ENCODE data around the gene GIPR.
"Not testable (repeated sequence)": the region's sequence is repeated elsewhere in the genome, so short reads cannot be mapped to it uniquely, and the experiment has no call there.

Gene GIPR

DNA sequence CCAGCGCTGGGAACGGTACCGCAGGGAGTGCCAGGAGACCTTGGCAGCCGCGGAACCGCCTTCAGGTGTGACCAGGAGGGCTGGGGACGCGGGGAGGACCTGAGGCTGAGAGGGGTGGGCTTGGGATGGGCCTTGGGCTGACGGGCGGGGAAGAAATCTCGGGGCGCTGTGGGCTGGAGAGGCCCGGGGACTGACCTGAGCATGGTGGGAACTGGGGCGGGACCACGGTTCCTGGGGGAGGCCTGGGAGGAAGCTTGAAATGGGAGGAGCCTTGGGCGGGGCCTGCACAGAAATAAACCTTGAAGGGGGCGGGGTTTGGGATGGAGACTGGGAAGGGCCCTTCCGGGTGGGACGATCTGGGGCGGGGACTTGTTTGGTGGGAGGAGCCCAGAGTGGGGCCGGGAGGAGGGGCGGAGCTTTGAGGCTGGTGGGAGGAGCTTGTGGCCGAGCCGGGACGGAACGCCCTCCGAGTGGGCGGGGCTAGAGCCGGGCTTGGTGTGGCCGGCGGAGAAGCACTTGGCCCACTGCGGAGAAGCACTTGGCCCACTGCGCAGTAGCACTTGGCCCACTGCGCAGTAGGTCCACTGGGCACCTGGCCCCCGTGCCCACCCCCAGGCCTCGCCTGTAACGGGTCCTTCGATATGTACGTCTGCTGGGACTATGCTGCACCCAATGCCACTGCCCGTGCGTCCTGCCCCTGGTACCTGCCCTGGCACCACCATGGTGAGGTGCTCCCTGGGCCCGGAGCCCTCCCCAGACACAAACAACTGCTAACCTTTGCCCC lies 2.8 kb downstream of the GIPR start:
- Mint-ChIP-seq H3K36me3 (no peaks in the 10 kb centered on the region), H3K27ac (no peak overlapping the region), H3K9me3 (no peaks in the 10 kb centered on the region), H3K4me3 (peak overlapping the region; percentile 44), H3K27me3 (peaks cover 4% of the 10 kb centered on the region), H3K4me1 (peaks cover 36% of the 10 kb centered on the region)

DNA sequence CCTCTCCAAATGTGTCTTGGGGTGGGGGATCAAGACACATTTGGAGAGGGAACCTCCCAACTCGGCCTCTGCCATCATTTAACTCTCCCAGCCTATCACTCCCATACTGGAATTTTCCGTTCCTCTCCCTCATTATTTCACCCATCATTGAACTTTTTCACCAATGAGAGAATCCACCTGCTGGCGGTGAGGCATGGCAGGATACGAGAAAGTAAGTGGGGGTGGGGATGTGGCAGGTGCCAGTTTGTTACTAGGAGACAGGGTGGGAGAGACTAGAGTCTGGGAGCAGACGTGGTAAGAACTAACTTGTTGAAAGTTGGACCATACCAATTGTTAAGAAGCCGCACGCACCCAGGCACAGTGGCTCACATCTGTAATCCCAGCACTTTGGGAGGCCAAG lies 6.9 kb downstream of the GIPR start:
- Mint-ChIP-seq H3K4me1 (peaks cover 27% of the 10 kb centered on the region), H3K4me3 (no peak overlapping the region), H3K36me3 (no peaks in the 10 kb centered on the region), H3K27ac (no peak overlapping the region), H3K9me3 (no peaks in the 10 kb centered on the region), H3K27me3 (peaks cover 3% of the 10 kb centered on the region)

DNA sequence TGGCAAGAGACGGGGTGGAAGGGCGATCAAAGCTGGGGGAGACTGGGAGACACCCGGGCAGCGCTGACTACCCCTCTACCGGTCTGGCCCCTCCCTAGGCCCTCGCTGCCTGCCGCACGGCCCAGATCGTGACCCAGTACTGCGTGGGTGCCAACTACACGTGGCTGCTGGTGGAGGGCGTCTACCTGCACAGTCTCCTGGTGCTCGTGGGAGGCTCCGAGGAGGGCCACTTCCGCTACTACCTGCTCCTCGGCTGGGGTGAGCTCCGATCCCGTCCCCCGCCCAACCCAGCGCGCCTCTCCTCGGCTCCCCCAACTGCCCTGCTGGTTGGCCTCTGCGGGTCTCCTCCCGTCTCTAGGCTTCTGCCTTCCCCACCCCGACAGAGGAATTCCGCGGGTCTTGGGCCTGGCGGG lies 8.8 kb downstream of the GIPR start:
- no peaks in the 10 kb centered on the region for H3K9me3 Mint-ChIP-seq
- H3K27me3 Mint-ChIP-seq = no peaks in the 10 kb centered on the region
- peak overlapping the region; percentile 72 for H3K27ac Mint-ChIP-seq
- peaks cover 18% of the 10 kb centered on the region for H3K4me1 Mint-ChIP-seq
- peak overlapping the region; percentile 76 for H3K4me3 Mint-ChIP-seq
- H3K36me3 Mint-ChIP-seq = no peaks in the 10 kb centered on the region

- H3K36me3 Mint-ChIP-seq = no peaks in the 10 kb centered on the region
- no peaks in the 10 kb centered on the region for H3K27me3 Mint-ChIP-seq
- H3K4me3 Mint-ChIP-seq = peak overlapping the region; percentile 89
- H3K27ac Mint-ChIP-seq = peak overlapping the region; percentile 79
- peaks cover 21% of the 10 kb centered on the region for H3K4me1 Mint-ChIP-seq
- H3K9me3 Mint-ChIP-seq = no peaks in the 10 kb centered on the region
These were observed 9.6 kb downstream of the GIPR start for GRCh38 chr19:45677351-45678230.

GRCh38 chr19:45681391-45682015 lies 13.5 kb downstream of the GIPR start:
- Mint-ChIP-seq H3K4me1 (peaks cover 19% of the 10 kb centered on the region), H3K27me3 (no peaks in the 10 kb centered on the region), H3K36me3 (peaks cover 2% of the 10 kb centered on the region), H3K9me3 (no peaks in the 10 kb centered on the region), H3K4me3 (peak overlapping the region; percentile 79), H3K27ac (peak overlapping the region; percentile 23)

GRCh38 chr19:45682117-45682516 lies 14.1 kb downstream of the GIPR start:
- H3K36me3 Mint-ChIP-seq = peaks cover 3% of the 10 kb centered on the region
- H3K27me3 Mint-ChIP-seq = no peaks in the 10 kb centered on the region
- H3K4me3 Mint-ChIP-seq = peak overlapping the region; percentile 59
- H3K4me1 Mint-ChIP-seq = peaks cover 18% of the 10 kb centered on the region
- no peak overlapping the region for H3K27ac Mint-ChIP-seq
- H3K9me3 Mint-ChIP-seq = no peaks in the 10 kb centered on the region

- Mint-ChIP-seq H3K27ac (no peak overlapping the region), H3K4me3 (no peak overlapping the region), H3K27me3 (no peaks in the 10 kb centered on the region), H3K36me3 (peaks cover 3% of the 10 kb centered on the region), H3K4me1 (peaks cover 12% of the 10 kb centered on the region), H3K9me3 (no peaks in the 10 kb centered on the region)
These were observed 14.9 kb downstream of the GIPR start for GRCh38 chr19:45682908-45683307.

GRCh38 chr19:45685045-45685444 lies 17.0 kb downstream of the GIPR start:
- not testable (repeated sequence) for H3K27me3 Mint-ChIP-seq, H3K27ac Mint-ChIP-seq, H3K4me3 Mint-ChIP-seq, H3K9me3 Mint-ChIP-seq, H3K36me3 Mint-ChIP-seq
- H3K4me1 Mint-ChIP-seq = peaks cover 17% of the 10 kb centered on the region

- Mint-ChIP-seq H3K36me3 (peaks cover 9% of the 10 kb centered on the region), H3K9me3 (no peaks in the 10 kb centered on the region), H3K4me3 (no peak overlapping the region), H3K27me3 (no peaks in the 10 kb centered on the region), H3K4me1 (peaks cover 22% of the 10 kb centered on the region), H3K27ac (no peak overlapping the region)
These were observed 19.6 kb downstream of the GIPR start for GRCh38 chr19:45687599-45687998.

DNA sequence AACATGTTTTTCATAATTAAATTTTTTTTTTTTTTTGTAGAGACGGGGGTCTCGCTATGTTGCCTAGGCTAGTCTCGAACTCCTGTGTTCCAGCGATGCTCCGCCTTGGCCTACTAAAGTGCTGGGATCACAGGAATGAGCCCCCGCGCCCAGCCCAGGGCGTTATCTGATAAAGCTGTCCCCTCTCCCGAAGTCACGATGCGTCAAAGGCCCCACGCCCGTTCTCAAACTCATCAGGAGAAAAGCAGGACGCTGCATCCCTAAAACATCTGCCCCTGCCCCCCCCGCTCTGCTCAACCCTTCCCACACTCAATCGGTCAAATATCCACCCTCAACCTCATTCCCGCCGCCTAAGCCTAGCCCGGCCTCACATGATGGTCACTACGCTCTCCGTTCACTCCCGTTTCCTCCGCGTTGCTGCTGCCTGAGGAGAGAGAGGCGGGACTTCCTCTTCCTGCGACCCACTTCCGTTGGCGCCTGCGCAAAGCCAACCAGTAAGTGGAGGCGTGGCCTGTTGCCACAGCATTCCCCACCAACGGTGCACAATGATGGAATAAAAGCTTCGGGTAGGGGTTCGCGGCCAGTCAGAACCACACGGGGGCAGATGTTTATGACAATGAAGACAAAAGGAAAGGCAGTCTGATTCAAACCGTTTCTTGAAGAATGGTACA lies 23.6 kb downstream of the GIPR start, which contains the start of gene SNRPD2:
TSS of gene SNRPD2 (minus strand) at position 438 of the 671 bp plus-strand sequence. CDS start at position 373, 65 bp downstream.
- H3K36me3 Mint-ChIP-seq = peaks cover 12% of the 10 kb centered on the region
- no peaks in the 10 kb centered on the region for H3K27me3 Mint-ChIP-seq
- H3K4me1 Mint-ChIP-seq = peaks cover 24% of the 10 kb centered on the region

GRCh38 chr19:45692187-45693105 lies 24.4 kb downstream of the GIPR start, which contains the start of gene QPCTL:
Gene QPCTL (plus strand): TSS chr19:45692666. CDS start chr19:45692704, 38 bp downstream.
- peak within 1 kb of the TSS; percentile 94 for H3K4me3 Mint-ChIP-seq
- no peaks in the 10 kb centered on the region for H3K27me3 Mint-ChIP-seq
- peaks cover 12% of the 10 kb centered on the region for H3K36me3 Mint-ChIP-seq
- H3K27ac Mint-ChIP-seq = peak within 1 kb of the TSS; percentile 99
- peaks cover 25% of the 10 kb centered on the region for H3K4me1 Mint-ChIP-seq
- no peaks in the 10 kb centered on the region for H3K9me3 Mint-ChIP-seq

More for the DNA sequence above, 23.6 kb downstream of the GIPR start, which contains the start of gene SNRPD2:
- peak within 1 kb of the TSS; percentile 94 for H3K4me3 Mint-ChIP-seq
- H3K27ac Mint-ChIP-seq = peak within 1 kb of the TSS; percentile 99
- H3K9me3 Mint-ChIP-seq = no peaks in the 10 kb centered on the region

DNA sequence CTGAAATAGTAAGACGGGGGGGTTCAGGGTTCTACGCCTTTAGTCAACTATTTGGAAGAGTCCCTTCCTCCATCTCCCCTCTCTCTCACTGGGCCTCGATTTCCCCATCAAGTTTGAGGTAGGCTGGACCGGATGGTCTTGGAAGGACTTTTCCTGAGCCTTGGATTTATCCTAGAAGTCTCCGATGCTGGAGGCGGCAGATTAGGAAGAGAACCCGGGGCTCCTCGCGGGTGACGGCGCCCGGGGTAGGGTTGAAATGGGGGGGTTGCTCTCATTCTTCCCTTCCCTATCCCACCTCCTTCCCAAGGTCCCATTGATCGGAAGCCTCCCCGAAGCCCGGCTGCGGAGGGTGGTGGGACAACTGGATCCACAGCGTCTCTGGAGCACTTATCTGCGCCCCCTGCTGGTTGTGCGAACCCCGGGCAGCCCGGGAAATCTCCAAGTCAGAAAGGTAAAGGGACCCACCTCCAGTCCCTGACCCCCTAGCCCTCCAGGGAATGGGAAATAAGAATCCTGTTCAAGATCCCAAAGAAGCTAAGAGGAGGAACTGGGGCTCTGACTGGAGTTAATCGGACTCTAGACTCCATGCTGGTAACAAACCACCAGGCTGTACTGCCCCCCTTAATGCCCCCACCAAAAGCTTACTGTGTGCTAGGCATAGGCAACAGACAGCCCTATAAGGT lies 25.2 kb downstream of the GIPR start:
- Mint-ChIP-seq H3K4me1 (peaks cover 30% of the 10 kb centered on the region), H3K36me3 (peaks cover 14% of the 10 kb centered on the region), H3K27ac (peak overlapping the region; percentile 92), H3K4me3 (peak overlapping the region; percentile 94), H3K9me3 (no peaks in the 10 kb centered on the region), H3K27me3 (no peaks in the 10 kb centered on the region)

- no peak overlapping the region for H3K4me3 Mint-ChIP-seq
- peaks cover 6% of the 10 kb centered on the region for H3K4me1 Mint-ChIP-seq
- peaks cover 8% of the 10 kb centered on the region for H3K36me3 Mint-ChIP-seq
- no peaks in the 10 kb centered on the region for H3K9me3 Mint-ChIP-seq
- no peak overlapping the region for H3K27ac Mint-ChIP-seq
- H3K27me3 Mint-ChIP-seq = no peaks in the 10 kb centered on the region
These were observed 33.7 kb downstream of the GIPR start for GRCh38 chr19:45701676-45702075.

GRCh38 chr19:45705115-45705514 lies 37.1 kb downstream of the GIPR start:
- Mint-ChIP-seq H3K9me3 (no peaks in the 10 kb centered on the region), H3K36me3 (peaks cover 4% of the 10 kb centered on the region), H3K27me3 (no peaks in the 10 kb centered on the region), H3K4me3 (no peak overlapping the region), H3K27ac (no peak overlapping the region), H3K4me1 (peaks cover 9% of the 10 kb centered on the region)
